Activated T-cell treated with anti-CD3 and anti-CD28 coated beads, Interleukin-2, amount 50 U/mL, for 1 hour (primary cell): ENCODE results near the gene IQSEC3.
"Not testable (repeated sequence)": the region's sequence is repeated elsewhere in the genome, so short reads cannot be mapped to it uniquely, and the experiment has no call there.

ENCODE experiments used
- DNase-seq: peaks from one replicate; pipeline ENCODE4 v3.0.0-alpha.2; 2020

Gene IQSEC3

DNA sequence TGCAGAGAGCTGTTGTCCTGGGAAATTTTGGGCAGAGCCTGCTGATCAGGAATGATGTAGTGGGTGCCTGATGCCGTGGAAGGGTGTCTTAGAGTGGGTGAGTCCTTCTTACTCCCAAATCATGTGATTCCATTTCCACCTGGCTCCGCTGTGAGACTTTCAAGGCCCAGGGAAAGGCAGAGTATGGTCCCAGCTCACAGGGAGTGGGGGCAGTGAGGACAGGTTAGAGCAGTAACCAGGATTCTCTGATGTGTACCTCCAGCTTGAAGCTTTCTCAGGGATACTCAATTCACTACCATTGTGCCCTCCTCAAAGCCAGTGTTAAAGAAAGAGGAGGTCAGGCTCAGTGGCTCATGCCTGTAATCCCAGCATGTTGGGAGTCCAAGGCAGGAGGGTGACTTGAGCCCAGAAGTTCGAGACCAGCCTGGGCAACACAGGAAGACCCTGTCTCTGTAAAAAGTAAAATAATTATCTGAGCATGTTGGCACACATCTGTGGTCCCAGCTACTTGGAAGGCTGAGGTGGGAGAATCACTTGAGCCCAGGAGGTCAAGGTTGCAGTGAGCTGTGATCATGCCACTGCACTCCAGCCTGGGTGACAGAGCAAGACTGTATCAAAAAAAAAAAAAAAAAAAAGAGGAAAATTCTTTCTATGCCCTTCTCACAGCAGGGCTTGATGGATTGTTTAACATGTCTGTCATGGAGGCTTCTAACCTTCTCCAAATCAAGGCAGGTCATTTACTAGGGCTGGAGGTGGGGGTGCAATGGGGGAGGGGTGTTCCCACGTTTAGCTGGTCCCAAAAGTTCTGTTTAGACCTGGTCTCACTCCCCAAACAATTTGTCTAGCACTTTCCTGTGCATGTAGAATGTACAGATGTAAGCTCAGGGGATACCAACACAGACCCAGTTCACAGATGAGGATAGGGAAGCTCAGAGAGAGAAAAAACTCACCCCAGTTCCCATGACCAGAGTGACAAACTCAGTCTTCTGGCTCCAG is 12.5 kb upstream of the IQSEC3 start:
- no peak for DNase-seq

DNA sequence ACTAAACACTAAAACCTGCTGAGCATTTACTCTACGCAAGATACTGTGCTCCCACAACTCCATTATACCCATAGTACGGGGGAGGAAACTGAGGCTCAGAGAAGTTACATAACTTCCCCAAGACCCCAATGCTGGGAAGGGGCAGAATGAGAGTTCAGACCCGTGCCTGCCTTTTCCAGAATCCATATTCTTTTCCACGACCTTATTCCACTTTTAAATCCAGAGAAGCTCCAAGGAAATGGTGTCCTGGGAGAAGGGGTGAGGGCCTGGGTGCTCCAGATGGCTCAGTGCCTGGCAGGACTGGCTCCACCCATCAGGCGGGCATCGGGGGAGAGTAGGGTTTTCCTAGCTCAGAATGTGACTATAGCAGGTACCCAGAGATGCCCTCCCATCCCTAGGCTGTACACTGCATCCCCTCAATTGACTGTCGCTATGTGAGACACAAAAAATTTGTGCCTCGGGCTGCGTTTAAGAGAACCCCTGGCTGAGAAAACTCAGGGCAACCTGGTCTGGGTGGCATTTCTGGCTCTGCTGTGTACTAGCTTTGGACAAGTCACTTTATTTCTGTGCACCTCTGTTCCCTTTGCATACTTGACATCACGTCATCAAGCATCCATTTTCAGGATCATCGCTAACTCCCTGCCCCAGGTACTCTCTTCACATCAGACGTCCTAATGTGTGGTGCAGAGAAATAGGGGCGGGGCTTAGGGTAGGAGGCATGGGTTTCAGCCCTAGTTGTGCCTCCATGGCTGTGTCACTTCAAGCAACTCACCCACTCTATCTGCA is 11.6 kb upstream of the IQSEC3 start:
- no peak for DNase-seq

DNA sequence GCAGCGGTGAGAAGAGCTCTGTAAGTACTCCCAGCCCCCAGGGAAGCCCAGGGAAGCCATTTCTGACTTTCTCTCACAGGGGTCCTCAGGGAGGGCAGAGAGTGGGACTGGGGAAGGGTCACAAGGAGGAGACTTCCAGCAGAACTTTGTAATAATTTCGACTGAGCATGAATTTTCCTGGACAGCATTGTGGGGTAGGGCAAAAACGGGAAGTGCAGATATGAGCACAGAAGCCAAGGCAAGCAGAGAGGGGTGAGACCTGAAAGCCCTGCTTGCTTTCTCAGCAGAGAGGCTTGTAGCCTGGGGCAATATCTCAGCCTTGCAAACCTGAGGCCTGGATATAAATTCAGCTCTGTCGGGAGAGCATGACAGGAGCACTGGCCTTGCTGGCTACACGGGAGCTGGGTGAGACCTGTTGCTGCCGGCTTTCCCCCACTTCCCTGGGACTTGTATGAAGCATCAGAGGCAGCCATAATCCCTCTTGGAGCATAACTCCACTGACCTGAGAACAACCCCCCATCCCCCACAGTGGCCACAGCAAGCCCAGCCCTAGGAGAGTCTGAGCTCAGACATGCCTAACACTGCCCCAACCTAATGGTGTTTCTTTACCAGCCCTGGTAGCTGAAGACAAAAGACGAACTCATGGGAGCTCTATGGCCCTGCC is 9.8 kb upstream of the IQSEC3 start:
- no peak for DNase-seq

DNA sequence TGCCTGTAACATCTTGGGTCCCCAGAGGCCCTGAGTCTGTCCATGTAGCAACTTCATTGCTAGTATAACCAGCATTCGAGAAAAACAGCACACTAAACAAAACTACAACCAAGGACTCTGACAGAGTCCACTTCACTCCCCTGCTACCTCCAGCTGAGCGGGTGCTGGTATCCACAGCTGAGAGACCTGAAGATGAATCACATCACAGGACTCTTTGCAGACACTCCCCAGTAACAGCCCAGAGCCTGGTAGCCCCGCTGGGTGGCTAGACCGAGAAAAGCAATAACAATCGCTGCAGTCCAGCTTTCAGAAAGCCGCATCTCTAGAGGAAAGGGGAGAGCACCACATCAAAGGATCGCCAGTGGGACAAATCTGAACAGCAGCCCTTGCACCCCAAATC is 9.0 kb upstream of the IQSEC3 start:
- no peak for DNase-seq

DNA sequence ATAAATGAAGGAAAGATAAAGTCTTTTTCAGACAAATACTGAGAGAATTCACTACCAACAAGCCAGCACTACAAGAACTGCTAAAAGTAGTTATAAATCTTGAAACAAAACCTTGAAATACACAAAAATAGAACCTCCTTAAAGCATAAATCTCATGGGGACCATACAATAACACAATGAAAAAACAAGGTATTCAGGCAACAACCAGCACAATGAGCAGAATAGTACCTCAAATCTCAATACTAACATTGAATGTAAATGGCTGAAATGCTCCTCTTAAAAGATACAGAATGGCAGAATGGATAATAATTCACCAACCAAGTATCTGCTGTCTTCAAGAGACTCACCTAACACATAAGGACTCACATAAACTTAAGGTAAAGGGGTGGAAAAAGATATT is 7.7 kb upstream of the IQSEC3 start:
- DNase-seq, result no peak

DNA sequence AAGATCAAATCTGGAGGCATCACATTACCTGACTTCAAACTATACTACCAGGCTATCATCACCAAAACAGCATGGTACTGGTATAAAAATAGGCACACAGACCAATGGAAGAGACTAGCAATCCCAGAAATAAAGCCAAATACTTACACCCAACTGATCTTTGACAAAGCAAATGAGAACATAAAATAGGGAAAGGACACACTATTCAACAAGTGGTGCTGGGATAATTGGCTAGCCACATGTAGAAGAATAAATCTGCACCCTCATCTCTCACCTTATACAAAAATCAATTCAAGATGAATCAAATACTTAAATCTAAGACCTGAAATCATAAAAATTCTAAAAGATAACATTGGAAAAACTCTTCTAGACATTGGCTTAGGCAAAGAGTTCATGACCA is 4.7 kb upstream of the IQSEC3 start:
- not testable (repeated sequence) for DNase-seq

DNA sequence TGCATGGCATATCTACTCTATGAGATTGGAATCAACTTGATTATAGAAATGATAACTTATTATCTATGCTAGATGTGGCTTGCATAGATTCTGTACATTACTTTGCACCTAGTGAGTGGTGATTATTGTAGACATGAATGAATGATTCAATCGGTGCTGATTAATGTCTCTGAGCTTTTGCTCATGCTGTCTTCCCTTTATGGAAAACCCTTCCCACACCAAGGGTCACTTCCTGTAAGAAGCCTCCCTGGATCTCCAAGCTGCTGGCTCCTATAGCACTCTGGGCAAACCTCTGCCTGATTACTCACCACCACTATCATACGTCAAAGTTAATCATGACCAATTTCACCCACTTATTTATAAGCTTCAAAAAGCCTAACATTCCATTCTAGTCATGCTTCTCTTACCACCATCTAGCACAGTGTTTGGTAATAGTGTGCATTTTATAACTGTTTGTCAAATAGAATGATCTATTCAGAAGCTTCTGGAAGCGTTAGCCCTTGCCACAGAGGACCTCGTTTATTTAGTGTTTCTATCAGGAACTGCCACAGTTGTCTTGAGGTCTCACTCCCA is 990 bp upstream of the IQSEC3 start:
- not testable (repeated sequence) for DNase-seq

DNA sequence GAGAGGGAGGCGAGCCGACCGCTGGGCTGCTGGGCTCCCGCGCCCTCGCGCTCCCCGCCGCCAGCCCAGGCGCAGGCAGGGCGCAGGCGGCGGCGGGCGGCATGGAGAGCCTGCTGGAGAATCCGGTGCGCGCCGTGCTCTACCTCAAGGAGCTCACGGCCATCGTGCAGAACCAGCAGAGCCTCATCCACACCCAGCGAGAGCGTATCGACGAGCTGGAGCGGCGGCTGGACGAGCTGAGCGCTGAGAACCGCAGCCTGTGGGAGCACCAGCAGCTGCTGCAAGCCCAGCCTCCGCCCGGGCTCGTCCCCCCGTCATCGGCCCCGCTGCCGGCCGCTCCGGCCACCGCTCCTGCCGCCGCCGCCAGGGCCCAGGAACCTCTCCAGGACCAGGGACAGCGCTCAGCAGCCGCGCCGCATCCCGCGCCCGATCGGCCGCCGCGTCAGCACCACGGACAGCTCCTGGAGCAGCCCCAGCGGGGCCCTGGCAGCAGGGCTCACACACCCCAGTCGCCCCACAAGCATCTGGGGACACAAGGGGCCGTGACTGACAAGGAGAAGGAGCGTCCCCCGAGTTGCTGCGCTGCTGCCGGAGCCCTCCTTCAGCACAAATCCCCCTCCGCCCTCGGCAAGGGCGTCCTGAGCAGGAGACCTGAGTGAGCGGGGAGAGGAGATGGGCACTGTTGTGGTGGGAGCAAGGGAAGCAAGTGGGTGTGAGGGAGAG is 376 bp downstream of the IQSEC3 start:
- DNase-seq, result peak; percentile 42

DNA sequence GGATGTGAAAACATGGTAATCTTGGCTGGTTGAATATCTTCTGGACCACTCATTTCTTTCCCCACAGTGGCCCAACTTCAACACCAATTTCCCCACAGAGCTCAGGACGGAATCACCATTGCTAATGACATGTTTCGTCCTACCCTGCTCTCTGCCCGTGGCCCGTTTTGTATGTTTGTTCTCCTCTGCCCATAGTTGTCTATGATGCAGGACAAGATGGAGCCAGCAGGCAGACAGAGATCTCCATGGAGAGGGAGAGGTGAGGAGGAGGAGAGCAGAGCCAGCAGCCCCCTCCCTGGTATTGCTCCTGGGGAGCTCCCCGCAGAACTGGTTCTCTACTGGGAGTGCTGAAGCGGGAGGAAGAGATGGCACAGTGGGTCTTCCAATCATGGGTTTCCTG is 3.1 kb downstream of the IQSEC3 start:
- not testable (repeated sequence) for DNase-seq

DNA sequence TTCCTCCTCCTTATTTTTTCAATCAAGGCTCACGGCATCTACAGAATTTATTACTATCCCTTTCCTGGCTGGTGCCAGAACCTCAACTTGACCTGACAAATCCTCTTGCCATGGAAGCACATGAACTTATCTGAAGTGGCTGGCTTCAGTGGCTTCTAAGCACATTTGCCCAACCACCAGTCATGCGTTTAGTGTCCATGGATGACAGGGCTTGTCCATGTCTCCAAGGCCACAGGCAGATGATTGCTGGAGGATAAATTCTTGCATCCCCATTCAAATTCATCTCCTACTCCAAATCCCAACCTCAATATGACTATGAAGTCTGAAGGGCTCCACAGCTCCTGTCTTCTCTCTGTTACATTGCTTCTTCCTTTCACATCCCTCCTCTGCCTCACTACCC is 4.0 kb downstream of the IQSEC3 start:
- not testable (repeated sequence) for DNase-seq

DNA sequence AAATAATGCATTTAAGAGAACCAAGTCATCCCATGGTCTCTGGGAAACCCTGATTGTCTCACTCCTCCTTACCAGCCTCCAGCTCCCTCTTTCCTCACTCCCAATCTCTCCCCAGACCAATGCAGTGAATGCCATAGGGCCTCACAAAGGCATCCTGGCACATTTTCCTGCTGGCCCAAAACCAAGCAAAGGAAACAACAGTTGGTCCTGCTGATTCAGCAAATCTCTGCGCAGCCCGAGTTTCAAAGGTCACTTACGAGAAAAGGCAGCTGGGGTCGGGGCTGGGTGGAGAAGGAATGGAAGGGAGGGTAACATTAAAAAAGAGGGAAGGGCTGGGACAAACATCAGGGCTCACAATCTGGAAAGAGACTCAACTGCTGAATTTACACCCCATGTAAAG is 5.5 kb downstream of the IQSEC3 start:
- not testable (repeated sequence) for DNase-seq

DNA sequence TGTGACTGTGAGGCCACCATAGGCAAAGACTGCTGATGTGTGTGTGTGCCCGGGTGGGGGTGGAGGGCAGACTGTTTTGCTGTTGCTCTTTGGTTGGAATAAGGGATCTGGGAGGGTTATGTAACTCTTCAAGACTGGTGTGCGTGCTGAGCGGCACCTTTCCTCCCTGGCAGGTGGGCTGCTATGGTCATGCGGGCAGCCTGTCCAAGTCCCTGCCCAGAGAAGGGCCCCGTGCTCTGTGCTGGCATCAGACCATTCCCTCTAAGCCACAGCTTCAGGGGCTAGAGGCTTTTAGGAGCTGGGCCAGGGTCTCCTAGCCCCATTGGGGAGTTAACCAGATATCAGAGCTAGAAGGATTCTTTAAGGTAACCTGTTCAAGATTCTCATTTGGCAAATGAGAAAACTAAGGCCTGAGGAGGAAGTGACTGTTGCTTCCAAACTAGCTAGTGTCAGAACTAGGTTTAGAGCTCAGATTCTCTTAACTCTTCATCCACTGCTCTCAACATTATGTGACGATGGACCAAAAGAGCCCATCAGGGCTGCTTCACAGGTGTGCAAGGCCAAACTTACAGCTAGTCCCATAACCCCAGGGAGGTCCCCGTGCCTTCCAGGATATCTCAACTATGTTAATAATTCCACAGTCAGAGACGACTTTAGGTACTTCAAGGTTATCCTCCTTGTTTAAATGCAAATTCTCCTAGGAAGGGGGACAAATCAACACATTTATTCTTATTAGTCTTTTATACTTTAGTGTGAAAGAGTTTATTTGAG is 8.0 kb downstream of the IQSEC3 start:
- not testable (repeated sequence) for DNase-seq

DNA sequence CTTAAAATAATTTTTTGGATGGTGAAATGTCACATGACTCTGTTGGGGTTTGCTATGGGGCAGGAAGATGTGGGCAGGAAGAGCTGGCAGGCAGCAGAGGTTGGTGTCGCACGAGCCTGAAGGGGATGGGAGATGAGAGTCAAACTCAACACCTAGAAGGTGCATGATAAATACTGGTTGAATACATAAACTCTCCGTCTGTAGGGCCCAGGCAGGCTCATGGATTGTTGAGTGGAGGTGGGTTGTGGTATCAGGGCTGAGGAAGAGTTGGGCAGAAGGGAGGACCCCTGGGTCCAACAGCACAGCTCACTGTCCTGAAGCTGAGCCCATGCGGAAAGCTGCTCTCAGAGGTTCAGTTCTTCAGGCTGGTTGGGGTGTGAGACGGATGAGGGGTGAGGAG is 9.0 kb downstream of the IQSEC3 start:
- DNase-seq, result not testable (repeated sequence)

DNA sequence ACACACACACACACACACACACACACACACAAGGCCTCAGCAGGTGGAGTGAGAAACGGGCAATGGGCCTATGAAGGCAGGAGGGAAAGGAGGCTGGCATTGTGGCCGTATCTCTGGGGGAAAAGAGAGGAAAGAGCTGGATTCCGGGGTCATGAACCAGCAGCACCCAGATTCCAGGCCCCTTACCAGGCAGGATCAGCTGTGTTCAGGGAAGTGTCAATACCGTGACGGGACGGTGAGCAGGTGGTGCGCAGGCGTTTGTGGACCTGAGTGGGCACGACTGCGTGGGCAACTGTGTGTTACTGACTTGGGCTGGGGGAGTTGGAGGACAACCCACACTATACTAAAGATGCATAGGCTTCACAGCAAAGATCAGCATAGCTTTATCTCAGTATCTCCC is 9.5 kb downstream of the IQSEC3 start:
- DNase-seq, result not testable (repeated sequence)

DNA sequence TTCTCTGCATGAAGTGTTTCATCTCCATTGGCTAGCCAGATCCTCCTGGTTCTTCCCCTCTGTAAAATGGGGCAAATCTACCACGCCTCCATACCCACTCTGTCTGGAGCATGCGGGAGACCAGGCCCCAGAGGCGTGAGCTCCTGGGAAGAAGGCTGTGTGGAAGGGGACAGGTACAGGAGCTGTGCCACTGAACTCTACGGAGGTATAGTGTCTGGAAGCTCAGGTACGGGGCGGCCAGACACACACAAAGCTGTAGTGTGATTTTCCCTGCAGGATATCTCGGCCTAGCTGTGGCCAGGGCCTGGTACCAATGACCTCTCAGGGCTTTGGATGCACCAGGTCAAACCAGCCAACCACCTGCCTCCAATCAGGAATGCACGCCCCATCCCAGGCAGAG is 10.0 kb downstream of the IQSEC3 start:
- not testable (repeated sequence) for DNase-seq

DNA sequence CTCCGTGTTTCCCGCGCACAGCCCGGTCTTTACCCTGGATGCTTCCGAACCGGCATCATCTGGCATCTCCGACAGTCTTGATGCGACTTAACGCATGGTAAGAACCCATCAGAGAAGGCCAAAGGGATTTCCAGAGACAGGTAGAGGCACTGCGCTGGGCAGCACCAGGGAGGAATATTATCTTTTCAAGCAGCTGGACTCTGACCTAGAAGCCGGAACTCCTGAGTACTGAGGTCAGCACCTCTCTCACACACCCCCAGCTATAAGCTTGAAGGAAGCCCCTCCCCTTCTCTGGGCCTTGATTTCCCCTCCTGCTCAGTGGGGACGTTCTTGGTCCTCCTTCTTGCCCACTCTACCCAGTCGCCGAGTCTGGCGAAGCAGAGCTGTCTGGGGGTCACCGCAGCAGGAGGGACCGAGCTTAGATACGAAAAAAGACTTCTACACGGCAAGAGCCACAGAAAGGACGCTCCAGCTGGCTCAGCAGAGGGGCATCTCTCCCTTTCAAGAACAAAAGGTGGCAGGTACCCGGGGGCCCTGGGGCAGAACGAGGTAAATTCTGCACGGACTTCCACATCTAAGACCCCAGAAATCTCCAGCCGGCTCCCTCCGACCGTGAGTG is 10.6 kb downstream of the IQSEC3 start:
- not testable (repeated sequence) for DNase-seq

DNA sequence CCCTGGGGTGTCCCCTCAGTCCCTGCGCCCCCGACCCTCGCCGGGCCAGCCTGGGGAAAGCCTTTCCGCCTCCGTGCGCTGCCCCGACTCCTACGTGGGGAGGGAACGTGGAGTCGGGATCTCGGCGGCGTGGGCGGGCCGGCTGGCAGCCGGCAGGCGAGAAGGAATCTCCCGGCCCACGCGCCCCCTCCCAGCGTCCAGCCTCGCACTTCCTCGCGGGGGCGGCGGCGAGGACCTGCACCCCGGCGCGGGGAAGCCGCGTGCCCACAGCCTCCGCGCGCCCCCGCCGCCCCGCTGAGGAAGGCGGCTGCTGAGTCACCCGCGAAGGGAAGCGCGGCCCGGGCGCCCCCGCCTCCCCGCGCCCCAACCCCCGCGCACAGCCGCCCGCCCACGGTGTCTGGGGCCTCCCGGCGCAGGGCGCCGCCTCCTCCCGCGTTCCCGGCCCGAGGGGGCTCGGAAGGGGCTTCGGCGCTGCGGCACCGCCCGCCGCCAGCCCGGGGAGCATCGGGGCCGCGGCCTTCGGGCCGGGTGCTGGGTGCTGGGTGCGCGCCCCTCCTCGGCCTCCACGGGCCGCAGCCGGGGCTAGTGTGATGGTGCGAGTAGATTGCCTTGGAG is 11.3 kb downstream of the IQSEC3 start:
- not testable (repeated sequence) for DNase-seq

DNA sequence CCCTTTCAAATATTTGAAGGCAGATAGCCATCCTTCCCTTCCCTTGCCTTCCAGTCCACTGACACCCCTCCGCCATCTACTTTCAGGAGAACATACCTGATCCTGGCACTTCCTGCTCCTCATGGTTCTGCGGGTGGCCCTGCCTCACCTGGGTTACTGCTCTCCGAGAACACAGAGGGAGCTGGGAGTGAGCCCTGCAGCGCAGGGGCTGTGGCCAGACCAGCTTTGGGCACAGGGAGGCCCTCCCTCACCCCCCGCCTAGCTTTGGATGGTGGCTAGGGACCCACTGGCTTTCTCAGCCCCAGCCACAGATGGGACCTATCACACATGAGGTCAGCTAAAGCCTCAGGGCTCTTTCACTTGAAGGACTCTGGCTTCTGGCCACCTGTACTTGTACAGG is 12.4 kb downstream of the IQSEC3 start:
- DNase-seq, result no peak

DNA sequence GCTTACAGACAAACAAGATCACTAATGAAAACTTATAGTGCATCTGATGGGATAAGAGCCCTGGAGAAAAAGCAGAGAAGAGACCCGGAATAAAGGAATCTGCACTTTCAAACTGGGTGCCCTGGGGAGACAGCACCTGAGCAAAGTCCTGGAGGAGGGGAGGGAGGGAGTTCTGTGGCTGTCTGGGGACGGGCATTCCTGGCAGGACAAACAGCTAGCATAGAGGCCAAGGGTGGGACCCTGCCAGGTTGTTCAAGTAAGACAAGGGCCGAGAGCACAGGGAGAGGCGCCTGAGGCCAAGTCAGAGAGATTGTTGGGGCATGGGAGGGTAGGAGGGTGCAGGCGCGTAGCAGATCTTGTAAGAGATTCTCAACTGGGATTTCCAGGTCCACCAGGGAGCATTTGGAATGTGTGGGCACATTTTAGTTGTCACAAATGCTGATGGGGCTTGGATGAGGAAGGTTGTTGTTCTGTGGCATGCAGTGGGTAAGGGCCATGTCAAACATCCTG is 14.2 kb downstream of the IQSEC3 start:
- DNase-seq, result no peak

DNA sequence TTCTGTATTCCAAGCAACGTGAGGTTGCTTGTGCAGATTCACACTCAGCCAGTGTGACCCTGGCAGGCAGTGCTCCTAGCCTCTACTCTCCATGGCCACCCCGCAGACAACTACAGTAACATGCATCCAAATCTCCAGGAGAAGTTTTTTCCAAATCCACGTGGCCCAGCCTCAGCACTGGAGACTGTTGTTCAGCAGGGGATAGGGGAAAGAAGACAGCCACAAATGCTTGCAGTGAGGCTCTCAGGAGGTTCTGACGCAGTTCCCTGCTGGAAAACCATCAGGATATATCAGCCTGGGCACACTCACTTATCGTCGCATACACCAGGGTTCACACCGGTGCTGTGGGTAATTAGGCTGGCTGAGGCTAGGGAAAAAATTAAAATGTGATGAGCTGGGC is 16.2 kb downstream of the IQSEC3 start:
- no peak for DNase-seq
